HepG2 (cell line): ENCODE data around the gene PSD4. TPM values are rescaled to one million over a fixed set of nuclear protein-coding genes. Genes with fewer than 3 reads are reported as not detected.

Source experiments
- ERF ChIP-seq: IDR thresholded peaks from 2 replicates; pipeline ENCODE4 v1.6.1; 2018; ENCODE audit warnings: missing biosample characterization, missing genetic modification reagents
- FOSL2 ChIP-seq: sonication (generic); formaldehyde crosslinking; IDR thresholded peaks from 2 replicates; pipeline ENCODE4 v1.4.0; 2020; ENCODE audit warnings: missing genetic modification reagents
- GABPA ChIP-seq, 2 experiments: IDR thresholded peaks; 2 replicates each; pipeline ENCODE4 v1.6.1; 2011 to 2016; ENCODE audit warnings: low read depth in 2 of 2, low read length in 1 of 2, missing biosample characterization in 1 of 2, missing genetic modification characterization in 1 of 2
- IKZF4 ChIP-seq: sonication (generic); formaldehyde crosslinking; IDR thresholded peaks from 2 replicates; pipeline ENCODE4 v1.5.1; 2020; ENCODE audit warnings: borderline replicate concordance, mild to moderate bottlenecking, low read depth, missing genetic modification reagents; ENCODE audit errors: not compliant biosample characterization
- KDM2A ChIP-seq: sonication (generic); formaldehyde crosslinking; IDR thresholded peaks from 2 replicates; pipeline ENCODE4 v1.4.0; 2020; ENCODE audit warnings: low read depth, missing genetic modification reagents, borderline replicate concordance
- MAX ChIP-seq: IDR thresholded peaks from 2 replicates; pipeline ENCODE4 v1.6.1; 2012; ENCODE audit warnings: inconsistent platforms
- NFYC ChIP-seq: IDR thresholded peaks from 2 replicates; pipeline ENCODE4 v1.6.1; 2016; ENCODE audit warnings: missing genetic modification reagents, missing compliant biosample characterization
- PHF8 ChIP-seq: sonication (generic); formaldehyde crosslinking; IDR thresholded peaks from 2 replicates; pipeline ENCODE4 v1.5.0; 2020; ENCODE audit warnings: missing genetic modification reagents
- PRMT3 ChIP-seq: sonication (generic); formaldehyde crosslinking; IDR thresholded peaks from 2 replicates; pipeline ENCODE4 v1.8.1; 2022; ENCODE audit warnings: low read depth, mild to moderate bottlenecking, moderate library complexity, missing genetic modification reagents, borderline replicate concordance
- SMAD3 ChIP-seq: sonication (generic); formaldehyde crosslinking; IDR thresholded peaks from 2 replicates; pipeline ENCODE4 v1.4.0; 2020; ENCODE audit warnings: missing genetic modification reagents
- TP53 ChIP-seq: sonication (generic); formaldehyde crosslinking; conservative IDR thresholded peaks from 2 replicates; pipeline ENCODE4 v1.4.0; 2020; ENCODE audit warnings: missing genetic modification reagents
- ZBTB14 ChIP-seq: sonication (generic); formaldehyde crosslinking; IDR thresholded peaks from 2 replicates; pipeline ENCODE4 v1.4.0; 2020; ENCODE audit warnings: missing genetic modification reagents
- ZC3H4 ChIP-seq: sonication (generic); formaldehyde crosslinking; IDR thresholded peaks from 2 replicates; pipeline ENCODE4 v1.4.0; 2020; ENCODE audit warnings: missing genetic modification reagents, borderline replicate concordance
- ZFP62 ChIP-seq: sonication (generic); formaldehyde crosslinking; IDR thresholded peaks from 2 replicates; pipeline ENCODE4 v1.4.0; 2020; ENCODE audit warnings: missing genetic modification reagents
- ZNF253 ChIP-seq: sonication (generic); formaldehyde crosslinking; IDR thresholded peaks from 2 replicates; pipeline ENCODE4 v1.8.0; 2022; ENCODE audit warnings: mild to moderate bottlenecking, missing genetic modification reagents, borderline replicate concordance
- ZNF263 ChIP-seq: sonication (generic); formaldehyde crosslinking; IDR thresholded peaks from 2 replicates; pipeline ENCODE4 v1.4.0; 2020; ENCODE audit warnings: missing genetic modification reagents
- ZNF441 ChIP-seq: sonication (generic); formaldehyde crosslinking; IDR thresholded peaks from 2 replicates; pipeline ENCODE4 v1.7.0; 2021; ENCODE audit warnings: missing genetic modification reagents, borderline replicate concordance
- ZNF552 ChIP-seq: sonication (generic); formaldehyde crosslinking; IDR thresholded peaks from 2 replicates; pipeline ENCODE4 v1.9.0; 2022; ENCODE audit warnings: missing genetic modification reagents, mild to moderate bottlenecking, borderline replicate concordance
- ZNF616 ChIP-seq: sonication (generic); formaldehyde crosslinking; IDR thresholded peaks from 2 replicates; pipeline ENCODE4 v1.5.0; 2020; ENCODE audit warnings: low read depth, mild to moderate bottlenecking, missing genetic modification reagents
- ZNF652 ChIP-seq: IDR thresholded peaks from 2 replicates; pipeline ENCODE4 v1.6.1; 2016; ENCODE audit warnings: low read depth, borderline replicate concordance
- ZNF800 ChIP-seq: sonication (generic); formaldehyde crosslinking; IDR thresholded peaks from 2 replicates; pipeline ENCODE4 v1.4.0; 2020; ENCODE audit warnings: missing genetic modification reagents
- polyA plus RNA-seq, 8 experiments: library from polyadenylated mRNA; depleted of rRNA in 3 of 8; stranded (reverse) in 7 of 8; unstranded in 1 of 8; fragments of >200 nt; fragmentation: Illumina TruSeq in 4 of 8; extraction: Trizol in 4 of 8; gene quantifications; 2 replicates each; pipeline versions ENCODE4 v1.2.1 to v1.2.3, GENCODE V29; 2011 to 2016; ENCODE audit warnings: low read depth in 4 of 8, missing spikeins in 1 of 8, mixed read lengths in 1 of 8; ENCODE audit not compliant: insufficient read depth in 1 of 8
- total RNA-seq, 5 experiments: library from RNA; depleted of rRNA; stranded (reverse); fragments of >200 nt; fragmentation: Illumina TruSeq; extraction: Trizol; gene quantifications; 2 replicates each; pipeline ENCODE4 v1.2.3, GENCODE V29; 2016; ENCODE audit warnings: low read depth in 1 of 5
- TF ChIP-seq, protein P1 (sequence below): IDR thresholded peaks from 2 replicates; pipeline ENCODE4 v1.6.1; 2016; ENCODE audit warnings: mild to moderate bottlenecking, missing biosample characterization, missing genetic modification reagents
- TF ChIP-seq, protein P2 (sequence below): sonication (generic); formaldehyde crosslinking; IDR thresholded peaks from 2 replicates; pipeline ENCODE4 v1.4.0; 2020; ENCODE audit warnings: low read depth, missing genetic modification reagents

PSD4 gene
- total and polyA plus RNA-seq, 2 of the 13 experiments (the other 11 are each of a cell fraction or from before 2014, with no cell fraction given) = 5.8 to 9.4 TPM

- peak; percentile 53 for TF ChIP-seq ZNF263 (CRISPR knock-in tag)
- no peak for TF ChIP-seq ZNF616 (CRISPR knock-in tag)
- TF ChIP-seq GABPA (IDR thresholded peaks at IDR 0.05; ENCODE audit: low read depth, low read length) = no peak
- TF ChIP-seq GABPA (CRISPR knock-in tag; IDR thresholded peaks at IDR 0.05; ENCODE audit: low read depth) = no peak
- TF ChIP-seq ZNF552 (CRISPR knock-in tag) = no peak
- no peak for TF ChIP-seq PHF8 (CRISPR knock-in tag)
- no peak for TF ChIP-seq ZNF800
- no peak for TF ChIP-seq TP53 (CRISPR knock-in tag)
- no peak for TF ChIP-seq KDM2A
- TF ChIP-seq FOSL2 (CRISPR knock-in tag) = no peak
- TF ChIP-seq, protein P1, sequence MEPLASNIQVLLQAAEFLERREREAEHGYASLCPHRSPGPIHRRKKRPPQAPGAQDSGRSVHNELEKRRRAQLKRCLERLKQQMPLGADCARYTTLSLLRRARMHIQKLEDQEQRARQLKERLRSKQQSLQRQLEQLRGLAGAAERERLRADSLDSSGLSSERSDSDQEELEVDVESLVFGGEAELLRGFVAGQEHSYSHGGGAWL (CRISPR knock-in tag) = no peak
- no peak for TF ChIP-seq ZC3H4
- TF ChIP-seq IKZF4 (CRISPR knock-in tag) = no peak
- TF ChIP-seq ZFP62 (CRISPR knock-in tag) = no peak
- TF ChIP-seq, protein P2, sequence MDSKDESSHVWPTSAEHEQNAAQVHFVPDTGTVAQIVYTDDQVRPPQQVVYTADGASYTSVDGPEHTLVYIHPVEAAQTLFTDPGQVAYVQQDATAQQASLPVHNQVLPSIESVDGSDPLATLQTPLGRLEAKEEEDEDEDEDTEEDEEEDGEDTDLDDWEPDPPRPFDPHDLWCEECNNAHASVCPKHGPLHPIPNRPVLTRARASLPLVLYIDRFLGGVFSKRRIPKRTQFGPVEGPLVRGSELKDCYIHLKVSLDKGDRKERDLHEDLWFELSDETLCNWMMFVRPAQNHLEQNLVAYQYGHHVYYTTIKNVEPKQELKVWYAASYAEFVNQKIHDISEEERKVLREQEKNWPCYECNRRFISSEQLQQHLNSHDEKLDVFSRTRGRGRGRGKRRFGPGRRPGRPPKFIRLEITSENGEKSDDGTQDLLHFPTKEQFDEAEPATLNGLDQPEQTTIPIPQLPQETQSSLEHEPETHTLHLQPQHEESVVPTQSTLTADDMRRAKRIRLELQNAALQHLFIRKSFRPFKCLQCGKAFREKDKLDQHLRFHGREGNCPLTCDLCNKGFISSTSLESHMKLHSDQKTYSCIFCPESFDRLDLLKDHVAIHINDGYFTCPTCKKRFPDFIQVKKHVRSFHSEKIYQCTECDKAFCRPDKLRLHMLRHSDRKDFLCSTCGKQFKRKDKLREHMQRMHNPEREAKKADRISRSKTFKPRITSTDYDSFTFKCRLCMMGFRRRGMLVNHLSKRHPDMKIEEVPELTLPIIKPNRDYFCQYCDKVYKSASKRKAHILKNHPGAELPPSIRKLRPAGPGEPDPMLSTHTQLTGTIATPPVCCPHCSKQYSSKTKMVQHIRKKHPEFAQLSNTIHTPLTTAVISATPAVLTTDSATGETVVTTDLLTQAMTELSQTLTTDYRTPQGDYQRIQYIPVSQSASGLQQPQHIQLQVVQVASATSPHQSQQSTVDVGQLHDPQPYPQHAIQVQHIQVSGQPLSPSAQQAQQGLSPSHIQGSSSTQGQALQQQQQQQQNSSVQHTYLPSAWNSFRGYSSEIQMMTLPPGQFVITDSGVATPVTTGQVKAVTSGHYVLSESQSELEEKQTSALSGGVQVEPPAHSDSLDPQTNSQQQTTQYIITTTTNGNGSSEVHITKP (CRISPR knock-in tag) = no peak
- TF ChIP-seq PRMT3 (CRISPR knock-in tag) = no peak
- peak; percentile 47; the same call in 1 of the 2 replicates for TF ChIP-seq ERF (CRISPR knock-in tag)
- no peak for TF ChIP-seq ZNF253 (CRISPR knock-in tag)
- TF ChIP-seq ZNF652 = no peak
- TF ChIP-seq NFYC (CRISPR knock-in tag) = no peak
- no peak for TF ChIP-seq MAX
- TF ChIP-seq ZNF441 = no peak
- no peak for TF ChIP-seq ZBTB14
- peak; percentile 60; the same call in 1 of the 2 replicates for TF ChIP-seq SMAD3
Observed at GRCh38 chr2:113248997-113249770, 75.4 kb downstream of the PSD4 start (continued).
